H1 (cell line): ENCODE results near the gene TNFRSF6B. TPM values are rescaled to one million over a fixed set of nuclear protein-coding genes. Genes with fewer than 3 reads are reported as not detected.

ENCODE experiments used
- CTCF ChIA-PET: fragments of 300-600 bp; sonication (Branson Sonifier 250); formaldehyde crosslinking; loops from one replicate; lab custom pipeline; 2021; ENCODE audit not compliant: partially characterized antibody; lab: Charles Lee
- POLR2A ChIA-PET: fragments of 300-600 bp; sonication (Branson Sonifier 250); formaldehyde crosslinking; loops from one replicate; lab custom pipeline; 2021; ENCODE audit warnings: inconsistent platforms; ENCODE audit not compliant: partially characterized antibody; lab: Charles Lee
- DNase-seq, 2 experiments: peaks; one replicate each; pipeline versions ENCODE4 v3.0.0 to v3.0.0-alpha.2; 2010 to 2022; ENCODE audit warnings: low spot score in 2 of 2, low read depth in 1 of 2, mixed read lengths in 1 of 2
- FAIRE-seq: peaks from 2 replicates; lab custom pipeline; 2011; peaks lifted over from hg19 to GRCh38; lab: Jason Lieb, UNC
- H2AFZ ChIP-seq: 2 replicates; pipeline ENCODE4 v1.8.1; 2012; ENCODE audit warnings: low read length, inconsistent platforms
- H2AK5ac ChIP-seq: 2 replicates; pipeline ENCODE4 v1.6.1; 2013; ENCODE audit warnings: low read depth, low read length
- H2BK120ac ChIP-seq: replicated peaks from 2 replicates; pipeline ENCODE3; 2013; ENCODE audit warnings: low read depth, low read length, inconsistent platforms
- H2BK12ac ChIP-seq: 2 replicates; pipeline ENCODE4 v1.6.1; 2013; ENCODE audit warnings: low read depth, low read length
- H2BK15ac ChIP-seq: 2 replicates; pipeline ENCODE4 v1.6.1; 2013; ENCODE audit warnings: low read length
- H2BK20ac ChIP-seq: 2 replicates; pipeline ENCODE4 v1.6.1; 2013; ENCODE audit warnings: low read length
- H2BK5ac ChIP-seq: 2 replicates; pipeline ENCODE4 v1.6.1; 2013; ENCODE audit warnings: low read depth, low read length
- H3K14ac ChIP-seq: 2 replicates; pipeline ENCODE4 v1.6.1; 2013; ENCODE audit warnings: inconsistent platforms; ENCODE audit not compliant: insufficient read length
- H3K18ac ChIP-seq: 2 replicates; pipeline ENCODE4 v1.6.1; 2013; ENCODE audit warnings: low read length; ENCODE audit errors: extremely low read depth
- H3K23ac ChIP-seq: 2 replicates; pipeline ENCODE4 v1.6.1; 2013; ENCODE audit warnings: inconsistent platforms; ENCODE audit not compliant: insufficient read length
- H3K23me2 ChIP-seq: 2 replicates; pipeline ENCODE4 v1.6.1; 2013; ENCODE audit warnings: low read depth, low read length
- H3K27ac ChIP-seq: 2 replicates; pipeline ENCODE4 v1.6.1; 2011; ENCODE audit warnings: low read depth, low read length, inconsistent platforms
- H3K27me3 ChIP-seq, 4 experiments: replicated peaks in 1 of 4; 1 replicate in 1 of 4; 2 replicates in 3 of 4; pipeline versions ENCODE4 v1.6.1 to v1.8.1; 2011 to 2013; ENCODE audit warnings: low read length in 3 of 4, mild to moderate bottlenecking in 3 of 4, inconsistent platforms in 2 of 4, mixed read lengths in 2 of 4, moderate library complexity in 1 of 4; ENCODE audit not compliant: control insufficient read depth in 3 of 4, insufficient read depth in 3 of 4; ENCODE audit errors: extremely low read depth in 1 of 4
- H3K36me3 ChIP-seq, 4 experiments: 2 replicates each; pipeline versions ENCODE4 v1.6.1 to v1.8.1; 2011 to 2013; ENCODE audit warnings: mild to moderate bottlenecking in 4 of 4, low read length in 3 of 4, moderate library complexity in 2 of 4, control low read depth in 1 of 4, inconsistent platforms in 1 of 4; ENCODE audit not compliant: insufficient read depth in 4 of 4, control insufficient read depth in 2 of 4
- H3K4ac ChIP-seq: replicated peaks from 2 replicates; pipeline ENCODE3; 2013; ENCODE audit warnings: low read length, low read depth, mixed read lengths, inconsistent platforms; ENCODE audit not compliant: insufficient read length
- H3K4me1 ChIP-seq, 4 experiments: replicated peaks in 1 of 4; 1 replicate in 1 of 4; 2 replicates in 3 of 4; pipeline versions ENCODE4 v1.6.1 to v1.8.1; 2011 to 2013; ENCODE audit warnings: low read length in 3 of 4, inconsistent platforms in 2 of 4, mixed read lengths in 1 of 4; ENCODE audit not compliant: insufficient read depth in 4 of 4, control insufficient read depth in 3 of 4
- H3K4me2 ChIP-seq, 2 experiments: 2 replicates each; pipeline versions ENCODE4 v1.6.1 to v1.8.1; 2011 to 2013; ENCODE audit warnings: low read depth in 2 of 2, low read length in 2 of 2, control low read depth in 1 of 2, inconsistent platforms in 1 of 2, mild to moderate bottlenecking in 1 of 2; ENCODE audit not compliant: insufficient read depth in 1 of 2
- H3K4me3 ChIP-seq, 4 experiments: fragments of 200-600, 300-600 bp in 1 of 4; sonication (generic), shearing (Covaris generic), sonication (Bioruptor Twin) in 1 of 4; 2 replicates each; pipeline versions ENCODE4 v1.5.1 to v1.8.1; 2011 to 2016; ENCODE audit warnings: low read length in 4 of 4, low read depth in 3 of 4, control low read depth in 2 of 4, inconsistent platforms in 2 of 4, mild to moderate bottlenecking in 2 of 4, mixed read lengths in 1 of 4, moderate library complexity in 1 of 4; ENCODE audit not compliant: insufficient read depth in 2 of 4; ENCODE audit errors: extremely low read depth in 1 of 4
- H3K56ac ChIP-seq: replicated peaks from 2 replicates; pipeline ENCODE3; 2013; ENCODE audit warnings: low read depth, mild to moderate bottlenecking, mixed read lengths, low read length, inconsistent platforms; ENCODE audit not compliant: insufficient read length
- H3K79me1 ChIP-seq: 2 replicates; pipeline ENCODE4 v1.6.1; 2013; ENCODE audit warnings: low read depth, low read length, control low read depth
- H3K79me2 ChIP-seq, 2 experiments: 2 replicates each; pipeline versions ENCODE4 v1.6.1 to v1.8.1; 2012 to 2013; ENCODE audit warnings: low read length in 2 of 2, mild to moderate bottlenecking in 2 of 2, inconsistent platforms in 1 of 2; ENCODE audit not compliant: insufficient read depth in 2 of 2, control insufficient read depth in 1 of 2
- H3K9ac ChIP-seq, 4 experiments: replicated peaks in 1 of 4; 1 replicate in 1 of 4; 2 replicates in 3 of 4; pipeline versions ENCODE4 v1.6.1 to v1.8.1; 2011 to 2013; ENCODE audit warnings: low read depth in 3 of 4, low read length in 3 of 4, control low read depth in 2 of 4, mild to moderate bottlenecking in 2 of 4, moderate library complexity in 2 of 4, inconsistent platforms in 1 of 4; ENCODE audit errors: extremely low read depth in 1 of 4
- H3K9me3 ChIP-seq, 2 experiments: 2 replicates each; pipeline versions ENCODE4 v1.6.1 to v1.8.1; 2012 to 2013; ENCODE audit warnings: mild to moderate bottlenecking in 2 of 2, moderate library complexity in 2 of 2, control low read depth in 1 of 2, inconsistent platforms in 1 of 2, low read depth in 1 of 2, low read length in 1 of 2, mixed read lengths in 1 of 2; ENCODE audit not compliant: insufficient read depth in 2 of 2
- H4K20me1 ChIP-seq, 2 experiments: replicated peaks in 1 of 2; 2 replicates each; pipeline versions ENCODE3 to v1.8.1; 2011 to 2013; ENCODE audit warnings: inconsistent platforms in 2 of 2, low read length in 2 of 2, mild to moderate bottlenecking in 1 of 2; ENCODE audit not compliant: insufficient read depth in 2 of 2, control insufficient read depth in 1 of 2
- H4K5ac ChIP-seq: 2 replicates; pipeline ENCODE4 v1.6.1; 2013; ENCODE audit warnings: low read length, low read depth, mixed read lengths, inconsistent platforms; ENCODE audit not compliant: insufficient read length
- H4K8ac ChIP-seq: 2 replicates; pipeline ENCODE4 v1.8.0; 2013; ENCODE audit warnings: mild to moderate bottlenecking, moderate library complexity, low read length, inconsistent platforms; ENCODE audit not compliant: insufficient read depth; ENCODE audit errors: extremely low read depth
- H4K91ac ChIP-seq: replicated peaks from 2 replicates; pipeline ENCODE3; 2013; ENCODE audit warnings: low read length, mixed read lengths, inconsistent platforms; ENCODE audit not compliant: insufficient read length
- NANOG ChIP-seq: IDR thresholded peaks from 2 replicates; pipeline ENCODE4 v1.6.1; 2011; ENCODE audit warnings: low read length, low read depth, mild to moderate bottlenecking, inconsistent platforms; ENCODE audit not compliant: insufficient read depth, poor library complexity, severe bottlenecking
- WGBS, 2 experiments: shearing (Covaris generic) in 1 of 2; methylation state at CpG; one replicate each; pipeline versions ENCODE4 v1.1.6 to v1.1.7; 2013 to 2015; ENCODE audit warnings: low lambda C conversion rate in 2 of 2, mixed read lengths in 2 of 2, inconsistent platforms in 1 of 2, low coverage in 1 of 2, missing lambda C conversion rate in 1 of 2; ENCODE audit not compliant: insufficient replicate concordance in 2 of 2, insufficient coverage in 1 of 2, insufficient read length in 1 of 2; ENCODE audit errors: extremely low coverage in 1 of 2, missing lambda C conversion rate in 1 of 2; 5-methylcytosine and 5-hydroxymethylcytosine counted together
- polyA plus RNA-seq, 7 experiments: library from polyadenylated mRNA; depleted of rRNA in 3 of 7; stranded (reverse) in 5 of 7; unstranded in 2 of 7; fragments of >200 nt in 5 of 7; fragments of 200-250 nt in 2 of 7; gene quantifications; 1 replicate in 5 of 7; 2 replicates in 1 of 7; 4 replicates in 1 of 7; pipeline versions ENCODE4 v1.2.1 to v1.2.3, GENCODE V29; 2011 to 2013; ENCODE audit warnings: missing spikeins in 2 of 7, mixed read lengths in 2 of 7
- total RNA-seq: library from RNA; stranded (reverse); fragmentation: NEBNext Ultra II Directional; extraction: Animal tissue kit (Norgen Biotek cat#: 25700); gene quantifications from 2 replicates; pipeline ENCODE4 v1.2.1, GENCODE V29; 2021

The TNFRSF6B gene
- total and polyA plus RNA-seq, 2 of the 8 experiments (the other 6 are each of a cell fraction or from before 2014, with no cell fraction given) = 3.1 TPM; not detected in 1

- Histone ChIP-seq H3K4me3 (no peak overlapping the region), H3K9me3 (peaks cover 0 to 4% of the 10 kb centered on the region in 2 experiments; a peak in 2 of 4 replicates), H4K5ac (no peak overlapping the region), H3K4ac (no peak overlapping the region), H3K79me1 (peaks cover 18% of the 10 kb centered on the region), H3K18ac (no peak overlapping the region), H3K23ac (peak overlapping the region; percentile 52), H4K91ac (no peak overlapping the region), H3K4me2 (no peak overlapping the region), H3K4me1 (no peaks in the 10 kb centered on the region), H4K8ac (no peak overlapping the region), H3K56ac (no peak overlapping the region), H2BK12ac (no peak overlapping the region), H2BK20ac (no peak overlapping the region), H2BK120ac (no peak overlapping the region), H3K27me3 (no peaks in the 10 kb centered on the region), H2AK5ac (no peak overlapping the region), H2AFZ (no peak overlapping the region), H3K23me2 (peaks cover 3% of the 10 kb centered on the region; the same call in 1 of the 2 replicates), H3K27ac (no peak overlapping the region), H3K14ac (no peak overlapping the region), H3K79me2 (peaks cover 0 to 8% of the 10 kb centered on the region in 2 experiments; a peak in 1 of 4 replicates), H3K9ac (no peak overlapping the region), H3K36me3 (peaks cover 0 to 14% (median 7%) of the 10 kb centered on the region in 4 experiments; a peak in 5 of 8 replicates), H2BK15ac (no peak overlapping the region), H2BK5ac (no peak overlapping the region), H4K20me1 (peaks cover 5 to 43% of the 10 kb centered on the region in 2 experiments)
- no peak for DNase-seq
- CTCF ChIA-PET = no interaction called here
- 81% methylated on average over 5 of the region's 5 CpGs; no CpG with 5 or more reads in 1 of the 2 experiments for WGBS, 2 experiments
- POLR2A ChIA-PET = interaction anchor here (2.7 kb wide), 1 partner anchor 24 kb away, joined by 6 read pairs; the partner anchor contains the start of genes ARFRP1 and ZGPAT
- no peak for TF ChIP-seq NANOG
- FAIRE-seq = no peak
Measured at GRCh38 chr20:63731410-63731809, 35.0 kb downstream of the TNFRSF6B start.
